ENCODE results near the gene GBE1.

GRCh38 chr3:81742581-81742980, 18.9 kb downstream of the GBE1 start:
- TF ChIP-seq, protein P1, sequence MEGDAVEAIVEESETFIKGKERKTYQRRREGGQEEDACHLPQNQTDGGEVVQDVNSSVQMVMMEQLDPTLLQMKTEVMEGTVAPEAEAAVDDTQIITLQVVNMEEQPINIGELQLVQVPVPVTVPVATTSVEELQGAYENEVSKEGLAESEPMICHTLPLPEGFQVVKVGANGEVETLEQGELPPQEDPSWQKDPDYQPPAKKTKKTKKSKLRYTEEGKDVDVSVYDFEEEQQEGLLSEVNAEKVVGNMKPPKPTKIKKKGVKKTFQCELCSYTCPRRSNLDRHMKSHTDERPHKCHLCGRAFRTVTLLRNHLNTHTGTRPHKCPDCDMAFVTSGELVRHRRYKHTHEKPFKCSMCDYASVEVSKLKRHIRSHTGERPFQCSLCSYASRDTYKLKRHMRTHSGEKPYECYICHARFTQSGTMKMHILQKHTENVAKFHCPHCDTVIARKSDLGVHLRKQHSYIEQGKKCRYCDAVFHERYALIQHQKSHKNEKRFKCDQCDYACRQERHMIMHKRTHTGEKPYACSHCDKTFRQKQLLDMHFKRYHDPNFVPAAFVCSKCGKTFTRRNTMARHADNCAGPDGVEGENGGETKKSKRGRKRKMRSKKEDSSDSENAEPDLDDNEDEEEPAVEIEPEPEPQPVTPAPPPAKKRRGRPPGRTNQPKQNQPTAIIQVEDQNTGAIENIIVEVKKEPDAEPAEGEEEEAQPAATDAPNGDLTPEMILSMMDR (IDR thresholded peaks at IDR 0.05; ENCODE audit: low read depth, low read length), result no peak
- TF ChIP-seq EZH2phosphoT487 (IDR thresholded peaks at IDR 0.05; ENCODE audit: low read depth), result no peak
